ENCODE results near the gene STIM2.

DNA sequence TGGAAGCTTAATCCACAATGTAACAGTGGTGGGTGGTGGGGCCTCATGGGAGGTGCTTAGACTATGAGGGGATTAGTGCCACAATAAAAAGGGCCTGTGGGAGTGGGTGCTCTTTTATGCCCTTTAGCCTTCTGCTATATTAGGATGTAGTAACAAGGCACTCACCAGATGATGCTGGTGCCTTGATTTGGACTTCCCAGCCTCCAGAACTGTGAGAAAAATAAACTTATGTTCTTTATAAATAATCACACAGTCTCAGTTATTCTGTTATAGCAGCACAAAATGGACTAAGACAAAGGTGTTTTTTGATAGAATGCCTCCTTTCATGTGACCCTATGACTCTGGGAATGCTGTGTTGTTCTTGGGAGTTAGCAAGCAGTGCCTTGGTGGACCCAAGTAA lies 89.8 kb downstream of the STIM2 start:
- TF ChIP-seq, protein P1, sequence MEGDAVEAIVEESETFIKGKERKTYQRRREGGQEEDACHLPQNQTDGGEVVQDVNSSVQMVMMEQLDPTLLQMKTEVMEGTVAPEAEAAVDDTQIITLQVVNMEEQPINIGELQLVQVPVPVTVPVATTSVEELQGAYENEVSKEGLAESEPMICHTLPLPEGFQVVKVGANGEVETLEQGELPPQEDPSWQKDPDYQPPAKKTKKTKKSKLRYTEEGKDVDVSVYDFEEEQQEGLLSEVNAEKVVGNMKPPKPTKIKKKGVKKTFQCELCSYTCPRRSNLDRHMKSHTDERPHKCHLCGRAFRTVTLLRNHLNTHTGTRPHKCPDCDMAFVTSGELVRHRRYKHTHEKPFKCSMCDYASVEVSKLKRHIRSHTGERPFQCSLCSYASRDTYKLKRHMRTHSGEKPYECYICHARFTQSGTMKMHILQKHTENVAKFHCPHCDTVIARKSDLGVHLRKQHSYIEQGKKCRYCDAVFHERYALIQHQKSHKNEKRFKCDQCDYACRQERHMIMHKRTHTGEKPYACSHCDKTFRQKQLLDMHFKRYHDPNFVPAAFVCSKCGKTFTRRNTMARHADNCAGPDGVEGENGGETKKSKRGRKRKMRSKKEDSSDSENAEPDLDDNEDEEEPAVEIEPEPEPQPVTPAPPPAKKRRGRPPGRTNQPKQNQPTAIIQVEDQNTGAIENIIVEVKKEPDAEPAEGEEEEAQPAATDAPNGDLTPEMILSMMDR (IDR thresholded peaks at IDR 0.05) = no peak
- TF ChIP-seq POLR2A (IDR thresholded peaks at IDR 0.05) = no peak

All from prostate gland (tissue), 2 donors.